DND-41 (cell line): ENCODE results near the gene F7.

Experiments used
- CTCF ChIP-seq: IDR thresholded peaks from 2 replicates; pipeline ENCODE4 v1.5.1; 2012; ENCODE audit warnings: borderline replicate concordance, low read length, moderate library complexity, mild to moderate bottlenecking; ENCODE audit not compliant: poor library complexity, severe bottlenecking; ENCODE audit errors: extremely low read depth
- EZH2 ChIP-seq: IDR thresholded peaks from 3 replicates; pipeline ENCODE4 v1.6.1; 2012; ENCODE audit warnings: borderline replicate concordance, low read depth, mild to moderate bottlenecking, moderate library complexity, low read length, inconsistent platforms; ENCODE audit not compliant: severe bottlenecking

GRCh38 chr13:113083402-113084061, 22.1 kb upstream of the F7 start:
- no peak for TF ChIP-seq EZH2
- TF ChIP-seq CTCF: no peak
